ENCODE results near the gene SCPEP1. TPM values are rescaled to one million over a fixed set of nuclear protein-coding genes. Genes with fewer than 3 reads are reported as not detected.
"Not testable (repeated sequence)": the region's sequence is repeated elsewhere in the genome, so short reads cannot be mapped to it uniquely, and the experiment has no call there.

Gene SCPEP1
- total RNA-seq, 2 experiments from 2014 or later: 21.0 to 47.6 TPM

- Mint-ChIP-seq H3K27ac (no peak overlapping the region), H3K9me3 (ENCODE audit: low read depth) (peaks cover 2% of the 10 kb centered on the region), H3K27me3 (peaks cover 40% of the 10 kb centered on the region), H3K4me1 (peaks cover 6% of the 10 kb centered on the region), H3K36me3 (no peaks in the 10 kb centered on the region), H3K4me3 (no peak overlapping the region)
- CTCF ChIA-PET: no interaction called here
- no peak for ATAC-seq
- no peak for DNase-seq
These were observed 4.4 kb upstream of the SCPEP1 start for GRCh38 chr17:56973520-56973919.

- Mint-ChIP-seq H3K9me3 (ENCODE audit: low read depth) (peaks cover 2% of the 10 kb centered on the region), H3K4me1 (peaks cover 11% of the 10 kb centered on the region), H3K4me3 (no peak overlapping the region), H3K27me3 (peaks cover 40% of the 10 kb centered on the region), H3K36me3 (no peaks in the 10 kb centered on the region), H3K27ac (no peak overlapping the region)
- ATAC-seq (no peak), DNase-seq (no peak)
- CTCF ChIA-PET: interaction anchor here (1.9 kb wide), 1 partner anchor 14 kb away, joined by 4 read pairs; the partner anchor contains the start of gene COIL
These were observed 3.9 kb upstream of the SCPEP1 start for GRCh38 chr17:56974055-56974454.

- no peaks in the 10 kb centered on the region for H3K36me3 Mint-ChIP-seq
- H3K4me1 Mint-ChIP-seq: peaks cover 19% of the 10 kb centered on the region
- CTCF ChIA-PET: interaction anchor here (1.3 to 1.9 kb wide), 3 partner anchors 9 to 139 kb away, joined by 3 to 4 read pairs (median 3); partner anchors contain the start of gene COIL
- ATAC-seq: no peak
- peaks cover 34% of the 10 kb centered on the region for H3K27me3 Mint-ChIP-seq
- DNase-seq: no peak
- no peak overlapping the region for H3K27ac Mint-ChIP-seq
- H3K4me3 Mint-ChIP-seq: no peak overlapping the region
- H3K9me3 Mint-ChIP-seq (ENCODE audit: low read depth): peaks cover 2% of the 10 kb centered on the region
These were observed 2.3 kb upstream of the SCPEP1 start for GRCh38 chr17:56975656-56976055.

GRCh38 chr17:56976941-56977608, 856 bp upstream of the SCPEP1 start:
- ATAC-seq (no peak), DNase-seq (no peak)
- H3K4me3 Mint-ChIP-seq: peak overlapping the region; percentile 50
- H3K4me1 Mint-ChIP-seq: peaks cover 19% of the 10 kb centered on the region
- H3K9me3 Mint-ChIP-seq (ENCODE audit: low read depth): no peaks in the 10 kb centered on the region
- H3K27ac Mint-ChIP-seq: peak overlapping the region; percentile 26
- CTCF ChIA-PET: interaction anchor here (2.5 kb wide), 1 partner anchor 11 kb away, joined by 6 read pairs; no protein-coding TSS in a partner anchor
- H3K27me3 Mint-ChIP-seq: peaks cover 30% of the 10 kb centered on the region
- H3K36me3 Mint-ChIP-seq: no peaks in the 10 kb centered on the region

GRCh38 chr17:56978441-56979090, 635 bp downstream of the SCPEP1 start:
- peaks cover 19% of the 10 kb centered on the region for H3K4me1 Mint-ChIP-seq
- peak overlapping the region; percentile 88 for H3K27ac Mint-ChIP-seq
- DNase-seq (no peak), ATAC-seq (peak; percentile 28)
- peaks cover 30% of the 10 kb centered on the region for H3K27me3 Mint-ChIP-seq
- no peaks in the 10 kb centered on the region for H3K36me3 Mint-ChIP-seq
- no peaks in the 10 kb centered on the region for H3K9me3 Mint-ChIP-seq (ENCODE audit: low read depth)
- peak overlapping the region; percentile 80 for H3K4me3 Mint-ChIP-seq
- CTCF ChIA-PET: interaction anchor here (0.8 to 2.5 kb wide), 8 partner anchors 11 to 159 kb away, joined by 3 to 7 read pairs (median 4); partner anchors contain the start of genes AKAP1 and COIL

- Mint-ChIP-seq H3K27me3 (peaks cover 25% of the 10 kb centered on the region), H3K4me1 (peaks cover 19% of the 10 kb centered on the region), H3K9me3 (ENCODE audit: low read depth) (no peaks in the 10 kb centered on the region), H3K36me3 (no peaks in the 10 kb centered on the region), H3K27ac (peak overlapping the region; percentile 88), H3K4me3 (peak overlapping the region; percentile 80)
- DNase-seq (peak; percentile 32), ATAC-seq (no peak)
- CTCF ChIA-PET: interaction anchor here (1.0 to 2.5 kb wide), 5 partner anchors 13 to 146 kb away, joined by 3 to 7 read pairs (median 6); partner anchors contain the start of genes AKAP1 and COIL
These were observed 1.2 kb downstream of the SCPEP1 start for GRCh38 chr17:56979091-56979480.

- H3K4me3 Mint-ChIP-seq; H3K9me3 Mint-ChIP-seq (ENCODE audit: low read depth); H3K36me3 Mint-ChIP-seq; H3K27ac Mint-ChIP-seq; CTCF ChIA-PET; ATAC-seq: not testable (repeated sequence)
- Mint-ChIP-seq H3K27me3 (peaks cover 15% of the 10 kb centered on the region), H3K4me1 (peaks cover 19% of the 10 kb centered on the region)
- DNase-seq: peak; percentile 5
These were observed 2.6 kb downstream of the SCPEP1 start for GRCh38 chr17:56980526-56980925.

- Mint-ChIP-seq H3K36me3 (peaks cover 3% of the 10 kb centered on the region), H3K4me1 (peaks cover 16% of the 10 kb centered on the region), H3K9me3 (ENCODE audit: low read depth) (no peaks in the 10 kb centered on the region), H3K27ac (no peak overlapping the region), H3K27me3 (no peaks in the 10 kb centered on the region), H3K4me3 (no peak overlapping the region)
- CTCF ChIA-PET: no interaction called here
- DNase-seq (peak; percentile 34), ATAC-seq (no peak)
These were observed 4.4 kb downstream of the SCPEP1 start for GRCh38 chr17:56982312-56982711.

GRCh38 chr17:56983366-56983765, 5.4 kb downstream of the SCPEP1 start:
- no peak for ATAC-seq
- CTCF ChIA-PET: no interaction called here
- DNase-seq: no peak
- no peak overlapping the region for H3K27ac Mint-ChIP-seq
- H3K9me3 Mint-ChIP-seq (ENCODE audit: low read depth): no peaks in the 10 kb centered on the region
- peaks cover 9% of the 10 kb centered on the region for H3K36me3 Mint-ChIP-seq
- peaks cover 15% of the 10 kb centered on the region for H3K4me1 Mint-ChIP-seq
- no peak overlapping the region for H3K4me3 Mint-ChIP-seq
- H3K27me3 Mint-ChIP-seq: no peaks in the 10 kb centered on the region

GRCh38 chr17:56985371-56986162, 7.6 kb downstream of the SCPEP1 start:
- Mint-ChIP-seq H3K4me1 (no peaks in the 10 kb centered on the region), H3K27me3 (no peaks in the 10 kb centered on the region), H3K27ac (no peak overlapping the region), H3K9me3 (ENCODE audit: low read depth) (no peaks in the 10 kb centered on the region), H3K4me3 (no peak overlapping the region), H3K36me3 (peaks cover 14% of the 10 kb centered on the region)
- ATAC-seq: no peak
- CTCF ChIA-PET: no interaction called here
- no peak for DNase-seq

- H3K9me3 Mint-ChIP-seq (ENCODE audit: low read depth): no peaks in the 10 kb centered on the region
- no peak overlapping the region for H3K27ac Mint-ChIP-seq
- ATAC-seq: no peak
- no peaks in the 10 kb centered on the region for H3K27me3 Mint-ChIP-seq
- peaks cover 14% of the 10 kb centered on the region for H3K36me3 Mint-ChIP-seq
- DNase-seq: no peak
- CTCF ChIA-PET: interaction anchor here (0.6 kb wide), 1 partner anchor 33 kb away, joined by 3 read pairs; no protein-coding TSS in a partner anchor
- no peak overlapping the region for H3K4me3 Mint-ChIP-seq
- no peaks in the 10 kb centered on the region for H3K4me1 Mint-ChIP-seq
These were observed 9.4 kb downstream of the SCPEP1 start for GRCh38 chr17:56987283-56987834.

- CTCF ChIA-PET: interaction anchor here (0.9 to 1.6 kb wide), 2 partner anchors 11 to 21 kb away, joined by 3 to 4 read pairs; partner anchors contain the start of gene SCPEP1
- Mint-ChIP-seq H3K36me3 (peaks cover 15% of the 10 kb centered on the region), H3K4me3 (no peak overlapping the region), H3K4me1 (no peaks in the 10 kb centered on the region), H3K27me3 (no peaks in the 10 kb centered on the region), H3K9me3 (ENCODE audit: low read depth) (no peaks in the 10 kb centered on the region), H3K27ac (no peak overlapping the region)
- ATAC-seq (no peak), DNase-seq (no peak)
These were observed 11.1 kb downstream of the SCPEP1 start for GRCh38 chr17:56988901-56989572.

All from activated CD8-positive, alpha-beta memory T cell treated with anti-CD3 and anti-CD28 coated beads, Interleukin-2, amount 10 ng/mL, durations not matched to agents 7 days and 5 days (primary cell).